Heart left ventricle (tissue), 16 donors: Measurements from ENCODE around the gene ERFL. TPM values are rescaled to one million over a fixed set of nuclear protein-coding genes. Genes with fewer than 3 reads are reported as not detected.
"Not testable (repeated sequence)": the region's sequence is repeated elsewhere in the genome, so short reads cannot be mapped to it uniquely, and the experiment has no call there.

Source experiments
- ATAC-seq, 4 donors: fragments of 200-7000 bp; cut with Tn5 transposase; one replicate each; pipeline ENCODE4 v1.9.1; 2020 to 2022; ENCODE audit warnings: moderate library complexity in 4 of 4, mild to moderate bottlenecking in 3 of 4, moderate number of reproducible peaks in 1 of 4
- DNase-seq, 5 donors: peaks; one replicate each; pipeline ENCODE4 v3.0.0-alpha.2; 2020
- H3K27ac ChIP-seq, 12 donors: fragments of 200-600 bp; sonication (generic) in 4 of 12; one replicate each; pipeline versions ENCODE4 v1.5.0 to v1.8.0; 2016 to 2022; ENCODE audit warnings: mild to moderate bottlenecking in 2 of 12
- H3K27me3 ChIP-seq, 9 donors: fragments of 200-600 bp; sonication (generic) in 2 of 9; one replicate each; pipeline versions ENCODE4 v1.5.1 to v1.8.0; 2016 to 2022; ENCODE audit warnings: mild to moderate bottlenecking in 3 of 9
- H3K36me3 ChIP-seq, 9 donors: fragments of 200-600 bp; sonication (generic) in 2 of 9; one replicate each; pipeline versions ENCODE4 v1.5.0 to v1.8.0; 2018 to 2022; ENCODE audit warnings: mild to moderate bottlenecking in 2 of 9
- H3K4me1 ChIP-seq, 12 donors: fragments of 200-600 bp; sonication (generic) in 4 of 12; one replicate each; pipeline versions ENCODE4 v1.5.0 to v1.8.0; 2016 to 2022; ENCODE audit warnings: mild to moderate bottlenecking in 3 of 12
- H3K4me3 ChIP-seq, 12 donors: fragments of 200-600 bp; sonication (generic) in 4 of 12; one replicate each; pipeline versions ENCODE4 v1.5.0 to v1.8.0; 2017 to 2022; ENCODE audit warnings: mild to moderate bottlenecking in 9 of 12, moderate library complexity in 4 of 12
- H3K9me3 ChIP-seq, 12 donors: fragments of 200-600 bp; sonication (generic) in 4 of 12; one replicate each; pipeline versions ENCODE4 v1.5.0 to v1.8.0; 2016 to 2022; ENCODE audit warnings: mild to moderate bottlenecking in 1 of 12
- CTCF ChIP-seq, 12 donors: fragments of 200-600 bp; sonication (generic) in 4 of 12; IDR thresholded peaks; one replicate each; pipeline versions ENCODE4 v1.5.0 to v1.8.0; 2018 to 2022; ENCODE audit warnings: antibody characterized with exemption in 12 of 12, mild to moderate bottlenecking in 5 of 12
- POLR2A ChIP-seq, 2 donors: fragments of 450-650 bp; IDR thresholded peaks; one replicate each; pipeline ENCODE4 v1.6.1; 2017; ENCODE audit warnings: antibody characterized with exemption in 2 of 2, mild to moderate bottlenecking in 2 of 2, moderate library complexity in 2 of 2
- WGBS, 4 donors: extraction: QIAGEN DNeasy Blood & Tissue Kit in 2 of 4; methylation state at CpG; one replicate each; pipeline versions ENCODE4 v1.1.5 to v1.1.7; 2013 to 2018; 5-methylcytosine and 5-hydroxymethylcytosine counted together
- intact Hi-C, 10 donors: fragments of 100-400 bp; cut with DNase I; formaldehyde crosslinking; loops; one replicate each; pipeline versions ENCODE4 v1.11.1 to v1.14.2; 2022
- polyA plus RNA-seq, 2 donors: library from polyadenylated mRNA; stranded (reverse); fragments of 200-250 nt; gene quantifications; one replicate each; pipeline ENCODE4 v1.2.3, GENCODE V29; 2013
- total RNA-seq, 9 donors: library from RNA; depleted of rRNA in 2 of 9; stranded (reverse); fragments of >200 nt in 2 of 9; fragmentation: NEBNext Ultra II Directional in 3 of 9; extraction: Animal tissue kit (Norgen Biotek cat#: 25700) in 3 of 9; gene quantifications; one replicate each; pipeline versions ENCODE4 v1.1.0 to v1.2.4, GENCODE V29; 2016 to 2023
- donor health status: ischemic (EF 13 %, LVEDD 7.1; RV severe dilation, severe dysfunction).
- donor health status: healthy with polysubstance abuse.
- donor health status: DM: no; HTN: yes; CAD: no.
- donor health status: DM: no; HTN: no; CAD: no.
- donor health status: ischemic (EF 25% LVEDD 6.9; RV normal size, moderate dysfunction).
- donor health status: ischemic (EF 25% LVEDD 5.7; RV mildly dilated, moderate dysfunction).
- donor health status: healthy.
- donor health status: DM: yes; HTN: yes; CAD: no.
- donor health status: ischemic (EF 35%, LVEDD 5.7; RV mildly dilated, moderate dysfunction).
- donor health status: nonischemic (EF 11% LVEDD 7.7; RV severe dilation, severe dysfunction).
- donor health status: DM: yes; HTN: yes; CAD: no.
- donor health status: PGD.
- donor health status: ischemic (EF 29% LVEDD 5.4; RV normal size, mild dysfunction).
- donor health status: nonischemic (EF 23%, LVEDD 6.1; RV moderate dilation, normal function).

ERFL gene
- total and polyA plus RNA-seq, 11 donors: 0.13 TPM; not detected in 10

- WGBS, 4 donors: 80 to 86% (median 83%) methylated on average over 7 of the region's 7 CpGs
- Histone ChIP-seq H3K4me1 (peaks cover 0 to 47% (median 8%) of the 10 kb centered on the region in 12 donors), H3K27me3 (no peaks in the 10 kb centered on the region)
Observed at GRCh38 chr19:41879670-41880328, 48.5 kb downstream of the ERFL start.

GRCh38 chr19:41879080-41879479 is 49.2 kb downstream of the ERFL start:
- DNase-seq (no peak), ATAC-seq (no peak)
- Histone ChIP-seq H3K36me3 (no peaks in the 10 kb centered on the region), H3K27ac (no peak overlapping the region), H3K4me3 (no peak overlapping the region), H3K27me3 (no peaks in the 10 kb centered on the region), H3K9me3 (no peaks in the 10 kb centered on the region), H3K4me1 (peaks cover 0 to 50% (median 5%) of the 10 kb centered on the region in 12 donors)
- TF ChIP-seq CTCF (IDR thresholded peaks at IDR 0.05) (no peak), POLR2A (IDR thresholded peaks at IDR 0.05) (no peak)
- 86 to 88% (median 88%) methylated on average over 19 to 21 of the region's 21 CpGs for WGBS, 4 donors
- intact Hi-C loops: loop anchor here in 3 of 10 donors (5.0 to 10.0 kb wide), 3 partner anchors 53 to 356 kb away; no protein-coding TSS in a partner anchor

More at GRCh38 chr19:41879670-41880328, 48.5 kb downstream of the ERFL start:
- Histone ChIP-seq H3K27ac (no peak overlapping the region), H3K9me3 (no peaks in the 10 kb centered on the region), H3K36me3 (no peaks in the 10 kb centered on the region), H3K4me3 (no peak overlapping the region)
- no peak for TF ChIP-seq CTCF (IDR thresholded peaks at IDR 0.05)
- no peak for TF ChIP-seq POLR2A (IDR thresholded peaks at IDR 0.05)
- DNase-seq: no peak
- ATAC-seq: no peak
- intact Hi-C loops: loop anchor here in 7 of 10 donors (5.0 to 10.0 kb wide), 5 partner anchors 53 to 355 kb away; partner anchors contain the start of genes RABAC1 (in 2 of the 7) and ZNF574 (in 1 of the 7)

- no peak for TF ChIP-seq POLR2A (IDR thresholded peaks at IDR 0.05)
- Histone ChIP-seq H3K4me1 (peaks cover 0 to 59% (median 4%) of the 10 kb centered on the region in 12 donors), H3K36me3 (no peaks in the 10 kb centered on the region), H3K4me3 (no peak overlapping the region), H3K9me3 (no peaks in the 10 kb centered on the region), H3K27ac (peak overlapping the region in 1 of 12 donors; percentile 79), H3K27me3 (no peaks in the 10 kb centered on the region)
- intact Hi-C loops: loop anchor here in 3 of 10 donors (5.0 to 10.0 kb wide), 3 partner anchors 54 to 357 kb away; no protein-coding TSS in a partner anchor
- ATAC-seq (no peak), DNase-seq (no peak)
- 67 to 80% (median 74%) methylated on average over 16 to 17 of the region's 17 CpGs for WGBS, 4 donors
Observed at GRCh38 chr19:41877916-41878905, 50.0 kb downstream of the ERFL start.

DNA sequence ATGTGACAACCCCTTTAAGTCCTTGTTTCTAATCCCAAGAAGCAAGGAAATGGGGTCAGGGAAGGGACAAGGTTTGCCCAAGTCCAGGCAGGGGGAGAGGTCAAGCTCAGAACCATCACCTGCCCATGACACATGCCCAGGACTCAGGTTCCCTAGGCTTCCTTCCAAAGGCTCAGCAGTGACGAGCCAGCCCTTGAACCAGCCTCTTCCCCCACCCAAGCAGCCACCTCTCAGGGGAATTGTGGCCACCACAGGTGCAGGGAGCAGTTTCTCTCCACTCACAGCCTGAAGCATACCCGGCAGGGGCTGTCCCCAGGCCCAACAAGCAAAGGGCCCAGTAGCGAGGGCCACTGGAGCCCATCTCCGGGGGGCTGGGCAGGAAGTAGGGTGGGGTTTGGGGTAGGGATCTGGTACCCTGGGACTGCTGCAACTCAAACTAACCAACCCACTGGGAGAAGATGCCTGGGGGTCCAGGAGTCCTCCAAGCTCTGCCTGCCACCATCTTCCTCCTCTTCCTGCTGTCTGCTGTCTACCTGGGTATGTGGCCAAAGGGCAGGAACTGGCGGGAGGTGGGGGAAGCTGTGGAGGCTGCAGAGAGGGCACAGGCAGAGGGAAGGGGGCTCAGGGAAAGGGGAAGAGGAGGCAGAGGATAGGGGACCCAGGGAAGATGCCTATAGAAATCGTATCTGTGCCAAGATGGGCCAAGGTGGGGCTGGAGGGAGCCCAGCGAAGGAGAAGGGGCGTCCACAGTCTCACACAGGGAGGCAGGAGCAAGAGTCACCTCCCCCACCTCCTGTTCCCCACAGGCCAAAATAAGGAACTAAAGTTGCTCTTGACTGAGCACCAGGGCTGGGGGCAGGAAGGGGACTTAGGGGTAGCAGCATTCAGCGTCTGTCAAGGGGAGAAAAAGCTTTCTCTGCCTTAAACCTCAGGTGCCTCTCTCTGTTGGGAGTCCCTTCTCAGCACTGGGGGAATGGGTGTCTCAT is 51.1 kb downstream of the ERFL start, which contains the start of gene CD79A:
TSS of gene CD79A (plus strand) at position 433 of the 986 bp plus-strand sequence. CDS start at position 459, 26 bp downstream.
- Histone ChIP-seq H3K27me3 (no peaks in the 10 kb centered on the region), H3K4me1 (peaks cover 0 to 63% (median 3%) of the 10 kb centered on the region in 12 donors), H3K27ac (peak within 1 kb of the TSS in 1 of 12 donors; percentile 79), H3K4me3 (no peak within 1 kb of the TSS), H3K9me3 (no peaks in the 10 kb centered on the region), H3K36me3 (peaks cover 0 to 2% (median under 1%) of the 10 kb centered on the region in 9 donors)
- ATAC-seq (peak in 2 of 4 donors; percentile 10 to 28), DNase-seq (no peak)
- WGBS, 4 donors: 58 to 81% (median 76%) methylated on average over 6 to 9 of the region's 9 CpGs
- TF ChIP-seq POLR2A (IDR thresholded peaks at IDR 0.05) (no peak), CTCF (IDR thresholded peaks at IDR 0.05) (no peak)
- intact Hi-C loops: loop anchor here in 3 of 10 donors (5.0 to 10.0 kb wide), 3 partner anchors 55 to 358 kb away; no protein-coding TSS in a partner anchor

GRCh38 chr19:41875973-41876372 is 52.3 kb downstream of the ERFL start:
- not testable (repeated sequence) for ATAC-seq, H3K27me3 ChIP-seq, DNase-seq, H3K4me3 ChIP-seq, H3K9me3 ChIP-seq
- WGBS, 4 donors: 78 to 90% (median 85%) methylated on average over 3 of the region's 3 CpGs
- H3K36me3 ChIP-seq: peaks cover 0 to 14% (median 11%) of the 10 kb centered on the region in 9 donors
- H3K4me1 ChIP-seq: peaks cover 0 to 72% (median 11%) of the 10 kb centered on the region in 12 donors
- intact Hi-C loops: loop anchor here in 3 of 10 donors (5.0 to 10.0 kb wide), 3 partner anchors 56 to 359 kb away; no protein-coding TSS in a partner anchor
- peak overlapping the region in 1 of 12 donors; percentile 79 for H3K27ac ChIP-seq
